ENCODE measurements around the gene MARCHF3. TPM values are rescaled to one million over a fixed set of nuclear protein-coding genes. Genes with fewer than 3 reads are reported as not detected.

Gene MARCHF3
- total and polyA plus RNA-seq, 10 of the 15 experiments (the other 5 are each of a cell fraction or from before 2014, with no cell fraction given), result 3.6 to 24.1 (median 11.3) TPM

GRCh38 chr5:127061956-127062355, 31.6 kb upstream of the MARCHF3 start:
- ChIA-PET POLR2A (no interaction called here), CTCF (no interaction called here), RAD21 (ENCODE audit: unreplicated experiment) (no interaction called here), SMC1A (ENCODE audit: uncharacterized antibody, unreplicated experiment) (interaction anchor here (1.3 to 2.6 kb wide), 3 partner anchors 12 to 36 kb away, joined by 5 to 9 read pairs (median 5); no protein-coding TSS in a partner anchor)
- Histone ChIP-seq H3K4me3 (no peak overlapping the region), H3K79me2 (ENCODE audit: control insufficient read depth, insufficient read depth, low read length) (no peaks in the 10 kb centered on the region), H3K9me3 (replicated peaks; ENCODE audit: control insufficient read depth, insufficient read depth, low read length) (no peaks in the 10 kb centered on the region), H3K4me2 (ENCODE audit: control insufficient read depth, insufficient read depth) (no peak overlapping the region), H3K27me3 (replicated peaks in 1 of 2; ENCODE audit: control insufficient read depth in 2 of 2, insufficient read depth in 2 of 2, low read length in 1 of 2) (no peaks in the 10 kb centered on the region), H3K9ac (ENCODE audit: control insufficient read depth, insufficient read depth, low read length) (no peak overlapping the region), H3K27ac (ENCODE audit: control insufficient read depth, insufficient read depth) (no peak overlapping the region), H3K36me3 (ENCODE audit: control insufficient read depth in 2 of 2, insufficient read depth in 2 of 2, low read length in 1 of 2) (peaks cover 0 to 3% of the 10 kb centered on the region in 2 experiments; a peak in 1 of 4 replicates), H4K20me1 (ENCODE audit: control insufficient read depth, insufficient read depth) (no peaks in the 10 kb centered on the region), H3K4me1 (ENCODE audit: control insufficient read depth, insufficient read depth, low read length) (no peaks in the 10 kb centered on the region), H2AFZ (ENCODE audit: control insufficient read depth, low read depth, low read length) (no peak overlapping the region)
- ATAC-seq (no peak), DNase-seq (ENCODE audit: low read depth, low spot score) (no peak), FAIRE-seq (no peak)
- intact Hi-C loops (cut with micrococcal nuclease; ENCODE audit: unreplicated experiment) (no loop called here), in situ Hi-C loops (cut with MboI) (no loop called here)
- 52% methylated on average over 1 of the region's 1 CpG for WGBS (ENCODE audit: insufficient coverage, insufficient replicate concordance, low lambda C conversion rate, missing lambda C conversion rate)
- no TSS peak for BruUV-seq (replicated peaks)
- TF ChIP-seq POLR2AphosphoS5 (IDR thresholded peaks at IDR 0.05; ENCODE audit: low read length) (no peak), MYC (IDR thresholded peaks at IDR 0.05; ENCODE audit: insufficient read depth, insufficient read length, insufficient replicate concordance, low read length, severe bottlenecking) (no peak), STAT3 (IDR thresholded peaks at IDR 0.05; ENCODE audit: low read depth, low read length) (no peak), ZNF207 (IDR thresholded peaks at IDR 0.05; ENCODE audit: borderline replicate concordance) (no peak)

DNA sequence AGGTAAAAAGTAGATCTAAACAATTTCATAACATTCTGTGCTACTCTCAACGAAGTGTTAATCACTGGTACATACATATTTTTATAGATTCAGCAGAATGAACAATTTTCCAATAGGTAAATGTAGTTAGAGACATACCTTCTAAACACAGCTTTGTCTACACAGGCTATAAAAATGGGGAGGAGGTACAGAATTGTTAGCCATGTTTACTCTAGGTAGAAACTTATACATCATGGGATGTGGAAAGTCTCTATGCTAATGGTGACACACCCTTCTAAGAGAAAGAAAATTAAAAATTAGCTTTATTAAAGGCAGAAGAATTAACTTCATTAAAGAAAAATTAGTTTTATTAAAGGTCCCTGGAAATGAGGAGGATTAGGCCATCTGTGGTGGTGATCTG, 31.2 kb upstream of the MARCHF3 start:
- no peak overlapping the region for H2AFZ ChIP-seq (ENCODE audit: control insufficient read depth, low read depth, low read length)

More for the DNA sequence above, 31.2 kb upstream of the MARCHF3 start:
- H3K36me3 ChIP-seq (ENCODE audit: control insufficient read depth in 2 of 2, insufficient read depth in 2 of 2, low read length in 1 of 2), result peaks cover 0 to 3% of the 10 kb centered on the region in 2 experiments; a peak in 1 of 4 replicates
- CTCF ChIA-PET, result interaction anchor here (0.6 kb wide), 1 partner anchor 58 kb away, joined by 3 read pairs; no protein-coding TSS in a partner anchor
- SMC1A ChIA-PET (ENCODE audit: uncharacterized antibody, unreplicated experiment), result interaction anchor here (1.3 to 1.4 kb wide), 2 partner anchors 13 to 27 kb away, joined by 3 to 5 read pairs; no protein-coding TSS in a partner anchor
- H3K4me1 ChIP-seq (ENCODE audit: control insufficient read depth, insufficient read depth, low read length), result no peaks in the 10 kb centered on the region
- H3K27ac ChIP-seq (ENCODE audit: control insufficient read depth, insufficient read depth), result no peak overlapping the region
- H3K4me3 ChIP-seq, result no peak overlapping the region
- H3K79me2 ChIP-seq (ENCODE audit: control insufficient read depth, insufficient read depth, low read length), result no peaks in the 10 kb centered on the region
- H3K27me3 ChIP-seq (replicated peaks in 1 of 2; ENCODE audit: control insufficient read depth in 2 of 2, insufficient read depth in 2 of 2, low read length in 1 of 2), result no peaks in the 10 kb centered on the region
- H3K9me3 ChIP-seq (replicated peaks; ENCODE audit: control insufficient read depth, insufficient read depth, low read length), result no peaks in the 10 kb centered on the region; the same call in 2 of the 3 replicates
- POLR2A ChIA-PET, result no interaction called here
- no peak for TF ChIP-seq POLR2A (IDR thresholded peaks at IDR 0.05; ENCODE audit: low read depth, low read length)
- no peak for TF ChIP-seq SIX5 (IDR thresholded peaks at IDR 0.05; ENCODE audit: low read depth, low read length, severe bottlenecking)
- TF ChIP-seq CBFB (IDR thresholded peaks at IDR 0.05; ENCODE audit: low read depth), result no peak
- TF ChIP-seq ATF7 (IDR thresholded peaks at IDR 0.05; ENCODE audit: low read depth), result no peak
- no peak for TF ChIP-seq PRDM15 (CRISPR knock-in tag; IDR thresholded peaks at IDR 0.05)
- no peak for TF ChIP-seq STAT3 (IDR thresholded peaks at IDR 0.05; ENCODE audit: low read depth, low read length)
- no peak for TF ChIP-seq REST (IDR thresholded peaks at IDR 0.05; ENCODE audit: low read depth, low read length)
- no peak for TF ChIP-seq MEF2B (IDR thresholded peaks at IDR 0.05; ENCODE audit: partially characterized antibody, poor library complexity, severe bottlenecking)
- 36% methylated on average over 1 of the region's 1 CpG for WGBS (ENCODE audit: insufficient coverage, insufficient replicate concordance, low lambda C conversion rate, missing lambda C conversion rate)
- DNase-seq (ENCODE audit: low read depth, low spot score) (no peak), ATAC-seq (no peak), FAIRE-seq (no peak)
- H3K4me2 ChIP-seq (ENCODE audit: control insufficient read depth, insufficient read depth), result no peak overlapping the region
- no peak overlapping the region for H3K9ac ChIP-seq (ENCODE audit: control insufficient read depth, insufficient read depth, low read length)
- RAD21 ChIA-PET (ENCODE audit: unreplicated experiment), result no interaction called here
- no TSS peak for BruUV-seq (replicated peaks)
- no peaks in the 10 kb centered on the region for H4K20me1 ChIP-seq (ENCODE audit: control insufficient read depth, insufficient read depth)
- intact Hi-C loops (cut with micrococcal nuclease; ENCODE audit: unreplicated experiment), result no loop called here
- in situ Hi-C loops (cut with MboI), result no loop called here

All from GM12878 (cell line).